ENCODE measurements around the gene TOMM40L.
"Not testable (repeated sequence)": the region's sequence is repeated elsewhere in the genome, so short reads cannot be mapped to it uniquely, and the experiment has no call there.

The TOMM40L gene

DNA sequence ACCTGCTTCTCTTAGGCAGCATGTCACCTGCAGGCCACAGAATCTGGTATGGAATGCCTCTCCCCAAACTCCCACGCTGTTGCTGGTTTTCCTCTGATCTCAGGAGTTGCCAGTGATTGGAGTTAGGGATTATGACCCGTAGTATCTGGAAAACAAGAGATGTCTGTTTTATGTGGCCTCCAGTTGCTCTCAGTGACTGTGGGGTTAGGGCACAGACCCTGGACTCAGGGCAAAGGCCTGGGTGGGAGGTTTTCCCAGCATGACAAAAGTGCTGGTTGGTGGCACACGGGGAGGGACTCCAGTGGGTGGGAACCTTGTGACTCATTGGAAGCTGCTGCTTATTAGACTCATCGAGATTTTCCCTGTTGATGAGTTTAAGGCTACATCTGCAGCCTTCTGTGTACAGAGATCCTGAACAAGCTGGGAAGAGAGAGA lies 12.2 kb downstream of the TOMM40L start, which contains the start of gene NR1I3:
NR1I3 (minus strand) TSS at position 165 of the 435 bp plus-strand sequence. CDS start 1,638 bp downstream, outside the sequence.
- no peak for TF ChIP-seq POLR2A (IDR thresholded peaks at IDR 0.05; ENCODE audit: low read depth, low read length)
- DNase-seq (ENCODE audit: insufficient read length, low spot score) (no peak), FAIRE-seq (no peak)

- DNase-seq (ENCODE audit: insufficient read length, low spot score) (no peak), FAIRE-seq (no peak)
- TF ChIP-seq POLR2A (IDR thresholded peaks at IDR 0.05; ENCODE audit: low read depth, low read length): no peak
Observed at GRCh38 chr1:161241682-161242081, 15.8 kb downstream of the TOMM40L start.

GRCh38 chr1:161242313-161242712 lies 16.5 kb downstream of the TOMM40L start:
- FAIRE-seq (no peak), DNase-seq (ENCODE audit: insufficient read length, low spot score) (no peak)
- no peak for TF ChIP-seq POLR2A (IDR thresholded peaks at IDR 0.05; ENCODE audit: low read depth, low read length)

GRCh38 chr1:161244888-161245287 lies 19.0 kb downstream of the TOMM40L start:
- DNase-seq (ENCODE audit: insufficient read length, low spot score): no peak
- FAIRE-seq: no peak
- no peak for TF ChIP-seq POLR2A (IDR thresholded peaks at IDR 0.05; ENCODE audit: low read depth, low read length)

DNA sequence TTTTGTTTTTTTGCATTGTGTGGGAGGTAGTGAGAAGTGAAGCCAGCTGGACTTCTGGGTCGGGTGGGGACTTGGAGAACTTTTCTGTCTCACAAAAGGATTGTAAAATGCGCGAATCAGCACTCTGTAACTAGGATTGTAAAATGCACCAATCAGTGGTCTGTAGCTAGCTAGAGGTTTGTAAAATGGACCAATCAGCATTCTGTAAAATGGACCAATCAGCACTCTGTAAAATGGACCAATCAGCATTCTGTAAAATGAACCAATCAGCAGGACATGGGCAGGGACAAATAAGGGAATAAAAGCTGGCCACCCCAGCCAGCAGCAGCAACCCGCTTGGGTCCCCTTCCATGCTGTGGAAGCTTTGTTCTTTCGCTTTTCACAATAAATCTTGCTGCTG lies 24.2 kb downstream of the TOMM40L start:
- DNase-seq (ENCODE audit: insufficient read length, low spot score); FAIRE-seq: not testable (repeated sequence)

- no peak for TF ChIP-seq POLR2A (IDR thresholded peaks at IDR 0.05; ENCODE audit: low read depth, low read length)
- no peak for DNase-seq (ENCODE audit: insufficient read length, low spot score)
- no peak for FAIRE-seq
Observed at GRCh38 chr1:161250829-161251228, 25.0 kb downstream of the TOMM40L start.

DNA sequence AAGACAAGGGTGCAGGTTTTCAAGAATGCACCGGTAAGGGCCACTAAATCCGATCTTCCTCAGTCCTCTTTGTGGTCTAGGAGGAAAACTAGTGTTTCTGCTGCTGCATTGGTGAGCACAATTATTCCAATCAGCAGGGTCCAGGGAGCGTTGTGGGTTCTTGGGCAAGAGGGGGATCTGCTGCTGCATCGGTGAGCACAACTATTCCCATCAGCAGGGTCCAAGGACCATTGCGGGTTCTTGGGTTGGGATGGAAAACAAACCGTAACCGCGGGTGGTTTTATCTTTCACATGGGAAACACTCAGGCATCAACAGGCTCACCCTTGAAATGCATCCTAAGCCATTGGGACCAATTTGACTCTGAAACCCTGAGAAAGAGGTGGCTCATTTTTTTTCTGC lies 25.7 kb downstream of the TOMM40L start:
- no peak for TF ChIP-seq POLR2A (IDR thresholded peaks at IDR 0.05; ENCODE audit: low read depth, low read length)
- DNase-seq (ENCODE audit: insufficient read length, low spot score) (no peak), FAIRE-seq (no peak)

DNA sequence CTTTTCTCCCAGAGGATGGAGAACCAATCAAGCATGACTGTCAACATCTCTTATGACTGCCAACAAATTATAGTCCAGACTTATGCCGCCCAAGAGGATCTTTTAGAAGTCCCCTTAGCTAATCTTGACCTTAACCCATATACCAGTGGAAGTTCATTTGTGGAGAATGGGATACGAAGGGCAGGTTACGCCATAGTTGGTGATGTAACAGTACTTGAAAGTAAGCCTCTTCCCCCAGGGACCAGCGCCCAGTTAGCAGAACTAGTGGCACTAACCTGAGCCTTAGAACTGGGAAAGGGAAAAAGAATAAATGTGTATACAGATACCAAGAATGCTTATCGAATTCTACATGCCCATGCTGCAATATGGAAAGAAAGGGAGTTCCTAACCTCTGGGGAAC lies 29.4 kb downstream of the TOMM40L start:
- DNase-seq (ENCODE audit: insufficient read length, low spot score); FAIRE-seq: not testable (repeated sequence)

GRCh38 chr1:161255955-161256520 lies 30.2 kb downstream of the TOMM40L start:
- not testable (repeated sequence) for FAIRE-seq

GRCh38 chr1:161257109-161257508 lies 31.2 kb downstream of the TOMM40L start:
- FAIRE-seq; DNase-seq (ENCODE audit: insufficient read length, low spot score): not testable (repeated sequence)

More at GRCh38 chr1:161255955-161256520, 30.2 kb downstream of the TOMM40L start:
- not testable (repeated sequence) for DNase-seq (ENCODE audit: insufficient read length, low spot score)

DNA sequence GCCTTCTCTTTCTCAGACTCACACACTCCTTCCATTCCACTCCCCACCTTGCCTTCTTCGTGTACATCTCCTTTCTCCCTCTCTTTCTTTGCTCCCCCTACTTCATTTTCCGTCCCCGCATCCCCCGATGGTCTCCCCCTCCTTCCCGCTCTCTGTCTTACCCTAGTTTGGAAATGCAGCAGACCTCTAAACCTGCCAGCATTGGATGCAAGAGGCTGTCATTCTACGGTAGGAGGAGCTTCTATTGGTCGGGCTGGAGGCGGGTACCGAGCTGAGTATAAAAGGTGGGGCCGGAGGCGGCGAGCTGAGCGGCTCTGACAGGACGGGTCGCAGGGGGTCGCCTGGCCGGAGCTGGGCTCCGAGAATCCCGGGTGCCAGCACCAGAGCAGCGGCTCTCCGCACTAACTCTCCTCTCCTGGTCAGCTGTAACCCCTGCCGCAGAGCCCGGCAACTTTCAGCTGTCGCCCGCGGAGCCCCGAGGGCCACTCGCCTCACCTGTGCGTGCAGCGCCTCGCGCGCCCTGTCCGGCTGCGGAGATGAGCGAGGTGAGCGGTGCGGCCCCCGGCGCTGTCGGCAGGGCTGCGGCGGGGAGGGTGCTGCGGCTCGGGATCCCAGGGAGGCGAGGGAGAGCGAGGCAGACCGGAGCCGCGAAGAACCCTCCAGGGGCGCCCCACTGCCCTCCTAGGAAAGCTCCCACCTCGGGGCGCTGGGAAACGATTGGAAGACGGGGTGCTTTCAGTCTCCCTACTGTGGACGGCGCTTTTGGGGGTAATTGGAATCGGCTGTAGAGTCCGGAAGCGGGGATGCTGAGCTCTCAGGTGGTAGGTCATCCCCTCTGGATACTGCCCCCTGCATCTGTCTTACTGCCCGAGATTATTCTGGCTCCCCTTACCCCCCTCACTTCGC lies 32.8 kb downstream of the TOMM40L start, which contains the start of gene PCP4L1:
PCP4L1 (plus strand) TSS at position 307 of the 906 bp plus-strand sequence; CDS start at position 537, 230 bp downstream.
- TF ChIP-seq POLR2A (IDR thresholded peaks at IDR 0.05; ENCODE audit: low read depth, low read length): no peak
- FAIRE-seq (no peak), DNase-seq (ENCODE audit: insufficient read length, low spot score) (no peak)

GRCh38 chr1:161259345-161259702 lies 33.5 kb downstream of the TOMM40L start:
- no peak for DNase-seq (ENCODE audit: insufficient read length, low spot score)
- FAIRE-seq: no peak
- no peak for TF ChIP-seq POLR2A (IDR thresholded peaks at IDR 0.05; ENCODE audit: low read depth, low read length)

DNA sequence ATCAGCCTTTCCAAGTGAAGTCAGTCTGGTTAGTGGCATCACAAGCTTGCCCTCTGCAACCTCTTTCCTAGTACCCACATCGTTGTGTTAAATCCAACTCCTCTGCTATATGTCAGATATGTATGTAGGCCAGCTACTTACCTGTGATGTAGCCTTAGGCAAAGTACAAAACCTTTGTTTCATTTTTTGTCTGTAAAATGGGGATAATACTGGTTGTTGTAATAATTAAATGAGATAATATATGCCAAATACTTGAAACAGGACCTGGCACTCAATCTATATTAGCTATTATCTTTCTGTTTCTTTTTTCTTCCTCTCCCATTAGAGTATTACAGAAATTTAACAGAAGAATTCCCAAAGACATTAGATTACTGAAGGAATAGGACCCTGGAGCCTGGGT lies 33.9 kb downstream of the TOMM40L start:
- no peak for TF ChIP-seq POLR2A (IDR thresholded peaks at IDR 0.05; ENCODE audit: low read depth, low read length)
- DNase-seq (ENCODE audit: insufficient read length, low spot score): no peak
- FAIRE-seq: no peak

DNA sequence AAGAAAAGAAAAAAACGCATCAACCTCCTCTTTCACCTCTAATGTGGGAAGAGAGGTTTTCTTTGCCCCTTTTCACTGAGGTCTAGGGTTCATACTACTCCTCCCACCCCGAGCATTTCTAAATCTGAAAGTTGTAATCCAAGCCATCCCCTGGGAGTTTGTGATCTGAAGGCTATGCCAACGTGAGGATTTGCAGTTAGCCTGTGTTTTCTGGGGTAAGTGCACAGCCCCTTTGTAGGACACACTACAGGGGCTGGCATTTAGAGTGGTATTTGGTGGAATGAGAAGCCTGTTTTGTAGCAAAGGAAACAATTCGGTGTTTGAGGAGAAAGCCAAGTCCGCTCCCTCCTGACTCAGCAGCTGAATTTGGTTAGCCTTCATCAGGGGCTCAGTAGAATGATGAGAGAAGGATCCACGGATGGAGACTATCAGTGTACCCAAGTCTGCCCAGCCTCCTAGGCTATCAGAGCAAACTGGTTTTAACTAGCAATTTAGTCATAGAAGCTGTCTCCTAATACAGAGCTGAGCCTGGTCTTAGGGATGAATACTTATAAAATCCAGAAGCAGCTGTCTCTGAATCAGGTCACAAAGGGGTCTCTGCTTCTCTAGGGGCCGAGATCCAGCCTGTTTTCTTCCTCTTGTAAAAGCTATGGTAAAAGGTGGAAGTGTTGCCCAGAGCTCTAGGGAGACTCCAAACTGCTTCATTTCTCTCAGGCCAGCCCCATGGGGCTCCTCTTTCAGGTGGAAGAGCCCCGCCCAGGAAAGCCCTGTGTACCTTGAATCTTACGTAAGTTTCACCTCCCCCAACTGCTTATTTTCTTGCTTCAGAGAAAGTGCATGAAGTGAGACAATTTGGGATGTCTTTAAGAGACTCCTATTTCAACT lies 34.8 kb downstream of the TOMM40L start:
- no peak for TF ChIP-seq POLR2A (IDR thresholded peaks at IDR 0.05; ENCODE audit: low read depth, low read length)
- DNase-seq (ENCODE audit: insufficient read length, low spot score) (no peak), FAIRE-seq (no peak)
